RWPE2 (cell line): ENCODE data around the gene FGF3.

ENCODE experiments used
- ATAC-seq: fragments of 200-7000 bp; cut with Tn5 transposase; 3 replicates; pipeline ENCODE4 v1.9.1; 2021; ENCODE audit warnings: low read depth
- DNase-seq: peaks from one replicate; pipeline ENCODE4 v3.0.0-alpha.2; 2020; ENCODE audit warnings: low spot score
- H3K27ac ChIP-seq: fragments of 450-650 bp; 2 replicates; pipeline ENCODE4 v1.5.1; 2017; ENCODE audit warnings: mild to moderate bottlenecking; ENCODE audit not compliant: poor library complexity, severe bottlenecking
- H3K27me3 ChIP-seq: fragments of 250-450 bp; sonication (Bioruptor Pico); 2 replicates; pipeline ENCODE4 v1.5.1; 2021; ENCODE audit warnings: mild to moderate bottlenecking, moderate library complexity; ENCODE audit not compliant: insufficient read depth, poor library complexity, severe bottlenecking
- H3K36me3 ChIP-seq: fragments of 250-450 bp; sonication (Bioruptor Pico); 2 replicates; pipeline ENCODE4 v1.5.1; 2020; ENCODE audit warnings: low read depth, mild to moderate bottlenecking, moderate library complexity
- H3K4me1 ChIP-seq: fragments of 250-450 bp; sonication (Bioruptor Pico); 2 replicates; pipeline ENCODE4 v1.5.1; 2021; ENCODE audit warnings: mild to moderate bottlenecking, moderate library complexity; ENCODE audit not compliant: insufficient read depth, poor library complexity, severe bottlenecking
- H3K4me3 ChIP-seq: fragments of 250-450 bp; sonication (Bioruptor Pico); 2 replicates; pipeline ENCODE4 v1.5.1; 2021; ENCODE audit warnings: mild to moderate bottlenecking, moderate library complexity; ENCODE audit not compliant: severe bottlenecking
- H3K9me3 ChIP-seq: fragments of 250-450 bp; sonication (Bioruptor Pico); 2 replicates; pipeline ENCODE4 v1.5.1; 2021; ENCODE audit warnings: mild to moderate bottlenecking, moderate library complexity; ENCODE audit not compliant: severe bottlenecking
- TF ChIP-seq, protein P1 (sequence below): fragments of 450-650 bp; IDR thresholded peaks from one replicate; pipeline ENCODE4 v1.5.1; 2017; ENCODE audit warnings: mild to moderate bottlenecking, moderate library complexity; ENCODE audit not compliant: poor library complexity, severe bottlenecking

The FGF3 gene

GRCh38 chr11:69834811-69835800 is 15.9 kb upstream of the FGF3 start:
- Histone ChIP-seq H3K4me3 (no peak overlapping the region), H3K27me3 (no peaks in the 10 kb centered on the region), H3K4me1 (no peaks in the 10 kb centered on the region), H3K9me3 (no peaks in the 10 kb centered on the region), H3K36me3 (no peaks in the 10 kb centered on the region), H3K27ac (no peak overlapping the region)
- TF ChIP-seq, protein P1, sequence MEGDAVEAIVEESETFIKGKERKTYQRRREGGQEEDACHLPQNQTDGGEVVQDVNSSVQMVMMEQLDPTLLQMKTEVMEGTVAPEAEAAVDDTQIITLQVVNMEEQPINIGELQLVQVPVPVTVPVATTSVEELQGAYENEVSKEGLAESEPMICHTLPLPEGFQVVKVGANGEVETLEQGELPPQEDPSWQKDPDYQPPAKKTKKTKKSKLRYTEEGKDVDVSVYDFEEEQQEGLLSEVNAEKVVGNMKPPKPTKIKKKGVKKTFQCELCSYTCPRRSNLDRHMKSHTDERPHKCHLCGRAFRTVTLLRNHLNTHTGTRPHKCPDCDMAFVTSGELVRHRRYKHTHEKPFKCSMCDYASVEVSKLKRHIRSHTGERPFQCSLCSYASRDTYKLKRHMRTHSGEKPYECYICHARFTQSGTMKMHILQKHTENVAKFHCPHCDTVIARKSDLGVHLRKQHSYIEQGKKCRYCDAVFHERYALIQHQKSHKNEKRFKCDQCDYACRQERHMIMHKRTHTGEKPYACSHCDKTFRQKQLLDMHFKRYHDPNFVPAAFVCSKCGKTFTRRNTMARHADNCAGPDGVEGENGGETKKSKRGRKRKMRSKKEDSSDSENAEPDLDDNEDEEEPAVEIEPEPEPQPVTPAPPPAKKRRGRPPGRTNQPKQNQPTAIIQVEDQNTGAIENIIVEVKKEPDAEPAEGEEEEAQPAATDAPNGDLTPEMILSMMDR = no peak
- no peak for ATAC-seq
- no peak for DNase-seq

DNA sequence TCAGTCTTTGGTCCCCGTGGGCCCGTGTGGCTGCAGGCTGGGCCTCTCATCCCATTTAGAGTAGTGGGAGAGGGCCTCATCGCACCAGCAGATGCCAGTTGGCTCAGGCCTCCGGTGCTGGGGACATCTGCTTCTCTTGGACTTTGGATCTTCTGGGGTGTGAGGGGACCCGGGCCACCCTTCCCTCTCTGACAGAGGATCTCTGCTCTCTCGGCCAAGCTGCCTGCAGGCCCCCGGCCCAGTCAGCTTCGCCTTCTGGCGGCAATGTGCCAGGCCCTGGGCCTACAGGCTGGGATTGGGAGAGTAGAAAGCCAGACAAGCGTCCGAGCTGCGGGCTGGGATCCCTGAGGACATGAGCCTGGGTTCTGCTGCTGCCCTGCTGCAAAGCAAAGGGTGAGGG is 15.0 kb upstream of the FGF3 start:
- no peak overlapping the region for H3K27ac ChIP-seq
- no peaks in the 10 kb centered on the region for H3K4me1 ChIP-seq
- DNase-seq (no peak), ATAC-seq (no peak)
- H3K36me3 ChIP-seq = no peaks in the 10 kb centered on the region
- no peaks in the 10 kb centered on the region for H3K27me3 ChIP-seq
- TF ChIP-seq, protein P1 = no peak
- H3K9me3 ChIP-seq = no peaks in the 10 kb centered on the region
- H3K4me3 ChIP-seq = no peak overlapping the region

GRCh38 chr11:69832561-69833413 is 13.6 kb upstream of the FGF3 start:
- no peaks in the 10 kb centered on the region for H3K36me3 ChIP-seq
- no peaks in the 10 kb centered on the region for H3K9me3 ChIP-seq
- no peak overlapping the region for H3K27ac ChIP-seq
- ATAC-seq (no peak), DNase-seq (no peak)
- TF ChIP-seq, protein P1 = no peak
- H3K4me3 ChIP-seq = no peak overlapping the region
- H3K4me1 ChIP-seq = no peaks in the 10 kb centered on the region
- no peaks in the 10 kb centered on the region for H3K27me3 ChIP-seq

GRCh38 chr11:69831985-69832384 is 12.8 kb upstream of the FGF3 start:
- no peak for ATAC-seq
- Histone ChIP-seq H3K27ac (no peak overlapping the region), H3K4me3 (no peak overlapping the region), H3K27me3 (no peaks in the 10 kb centered on the region), H3K9me3 (no peaks in the 10 kb centered on the region), H3K4me1 (no peaks in the 10 kb centered on the region), H3K36me3 (no peaks in the 10 kb centered on the region)
- DNase-seq = no peak
- TF ChIP-seq, protein P1 = no peak
